K562 (cell line): ENCODE measurements around the gene RRAD. TPM values are rescaled to one million over a fixed set of nuclear protein-coding genes. Genes with fewer than 3 reads are reported as not detected.

Experiments
- BCOR ChIP-seq: fragments of 450-650 bp; IDR thresholded peaks from 2 replicates; pipeline ENCODE4 v1.6.1; 2016
- CTBP1 ChIP-seq: fragments of 450-650 bp; IDR thresholded peaks from 2 replicates; pipeline ENCODE4 v1.6.1; 2016; ENCODE audit warnings: borderline replicate concordance
- CUX1 ChIP-seq: fragments of 200-800 bp; sonication (Bioruptor generic); IDR thresholded peaks from 2 replicates; pipeline ENCODE4 v1.6.1; 2016; ENCODE audit warnings: missing genetic modification characterization, missing compliant biosample characterization
- EP400 ChIP-seq: fragments of 450-650 bp; IDR thresholded peaks from 2 replicates; pipeline ENCODE4 v1.6.1; 2017; ENCODE audit warnings: antibody characterized with exemption, mild to moderate bottlenecking, moderate library complexity
- FOSL1 ChIP-seq: fragments of 200-800 bp; sonication (Bioruptor generic); conservative IDR thresholded peaks from 2 replicates; pipeline ENCODE4 v1.6.1; 2016; ENCODE audit warnings: missing genetic modification characterization, missing compliant biosample characterization
- HMBOX1 ChIP-seq: sonication (generic); IDR thresholded peaks from 2 replicates; pipeline ENCODE4 v1.6.1; 2016
- JUN ChIP-seq, 2 experiments: sonication (generic) in 1 of 2; formaldehyde crosslinking in 1 of 2; IDR thresholded peaks; 2 replicates each; pipeline versions ENCODE4 v1.6.1 to v1.8.0; 2012 to 2022; ENCODE audit warnings: borderline replicate concordance in 2 of 2, mild to moderate bottlenecking in 2 of 2, improper control_type of control experiment in 1 of 2, low read depth in 1 of 2, low read length in 1 of 2, missing genetic modification reagents in 1 of 2
- RBM34 ChIP-seq: fragments of 200-400 bp; formaldehyde crosslinking; IDR thresholded peaks from 2 replicates; pipeline ENCODE4 v1.6.1; 2018; ENCODE audit warnings: low read length, borderline replicate concordance; ENCODE audit not compliant: insufficient read depth
- SIRT6 ChIP-seq: IDR thresholded peaks from one replicate; pipeline ENCODE4 v1.6.1; 2012; ENCODE audit warnings: low read depth, mild to moderate bottlenecking, control low read depth, inconsistent platforms, low read length, moderate library complexity
- SMAD1 ChIP-seq: fragments of 150-350 bp; IDR thresholded peaks from 2 replicates; pipeline ENCODE4 v1.6.1; 2014; ENCODE audit warnings: low read length, low read depth; ENCODE audit not compliant: partially characterized antibody
- TCF3 ChIP-seq: sonication (generic); formaldehyde crosslinking; IDR thresholded peaks from 2 replicates; pipeline ENCODE4 v1.4.0; 2020; ENCODE audit warnings: mild to moderate bottlenecking, missing genetic modification reagents
- U2AF2 ChIP-seq: fragments of 200-400 bp; formaldehyde crosslinking; optimal IDR thresholded peaks from 2 replicates; pipeline ENCODE3; 2017; ENCODE audit warnings: low read depth, mild to moderate bottlenecking, low read length
- WHSC1 ChIP-seq: IDR thresholded peaks from one replicate; pipeline ENCODE4 v1.6.1; 2012; ENCODE audit warnings: low read length, control low read depth, inconsistent platforms
- ZNF764 ChIP-seq: fragments of 250-450 bp; sonication (Bioruptor Pico); IDR thresholded peaks from 2 replicates; pipeline ENCODE4 v1.4.0; 2020; ENCODE audit warnings: low read depth, mild to moderate bottlenecking, moderate library complexity
- ZNF77 ChIP-seq: fragments of 250-450 bp; sonication (Bioruptor Pico); IDR thresholded peaks from 2 replicates; pipeline ENCODE4 v1.5.0; 2020
- polyA plus RNA-seq, 8 experiments: library from polyadenylated mRNA; depleted of rRNA in 4 of 8; stranded (reverse) in 5 of 8; unstranded in 3 of 8; fragments of >200 nt; fragmentation: Nextera tagmentation in 2 of 8; fragmentation: Illumina TruSeq in 1 of 8; extraction: Ambion mirVana in 2 of 8; extraction: Trizol in 1 of 8; gene quantifications; 2 replicates each; pipeline versions ENCODE4 v1.2.1 to v1.2.3, GENCODE V29; 2011 to 2014; ENCODE audit warnings: inconsistent platforms in 1 of 8, missing spikeins in 1 of 8
- total RNA-seq, 7 experiments: library from RNA; depleted of rRNA in 6 of 7; stranded (reverse); fragments of >200 nt in 6 of 7; fragmentation: Illumina TruSeq in 2 of 7; extraction: Trizol in 2 of 7; gene quantifications; 2 replicates each; pipeline versions ENCODE4 v1.2.1 to v1.2.3, GENCODE V29; 2011 to 2021; ENCODE audit warnings: low replicate concordance in 1 of 7
- TF ChIP-seq, protein P1 (sequence below), 2 experiments: fragments of 450-650 bp in 1 of 2; sonication (generic) in 1 of 2; formaldehyde crosslinking in 1 of 2; IDR thresholded peaks in 1 of 2; conservative IDR thresholded peaks in 1 of 2; 2 replicates each; pipeline versions ENCODE4 v1.6.1 to v1.8.1; 2016 to 2023; ENCODE audit warnings: mild to moderate bottlenecking in 2 of 2, moderate library complexity in 2 of 2, inconsistent platforms in 1 of 2, missing genetic modification reagents in 1 of 2
- TF ChIP-seq, protein P2 (sequence below): fragments of 450-650 bp; IDR thresholded peaks from 2 replicates; pipeline ENCODE4 v1.7.1; 2018; ENCODE audit warnings: mild to moderate bottlenecking, low read depth; ENCODE audit not compliant: partially characterized antibody

RRAD gene
- total and polyA plus RNA-seq, 9 of the 15 experiments (the other 6 are each of a cell fraction or from before 2014, with no cell fraction given), result 0.09 to 0.20 (median 0.13) TPM; not detected in 5

DNA sequence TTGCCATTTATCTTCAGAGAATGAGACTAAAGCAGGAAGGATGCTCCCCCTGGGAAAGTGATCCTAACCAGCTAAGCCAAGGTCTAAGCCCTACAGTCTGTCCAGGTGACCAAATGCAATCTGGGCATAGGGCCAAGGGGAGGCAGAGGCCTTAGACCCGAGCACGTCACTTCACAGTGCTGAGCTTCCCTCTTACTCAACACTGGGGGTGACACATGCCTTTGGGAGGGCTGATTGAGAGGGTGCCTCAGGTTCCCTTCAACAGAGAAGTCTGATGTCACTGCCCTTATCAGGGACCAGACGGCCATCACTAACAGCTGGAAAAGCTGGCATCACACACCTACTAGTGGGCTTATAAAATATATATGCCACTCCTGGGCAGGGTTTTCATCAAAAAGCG lies 4.9 kb upstream of the RRAD start (continued):
- TF ChIP-seq CUX1 (CRISPR knock-in tag) (no peak), EP400 (no peak), JUN (IDR thresholded peaks at IDR 0.05; ENCODE audit: borderline replicate concordance, low read depth, low read length) (peak; percentile 79; the same call in 1 of the 2 replicates), JUN (CRISPR knock-in tag; IDR thresholded peaks at IDR 0.05; ENCODE audit: borderline replicate concordance) (no peak), ZNF764 (no peak), RBM34 (no peak), U2AF2 (no peak), SMAD1 (peak; percentile 30), HMBOX1 (0 out of 2 replicates have a peak, but pooled peaks have one; percentile 47), FOSL1 (peak; percentile 71), TCF3 (CRISPR knock-in tag) (peak; percentile 24; the same call in 1 of the 2 replicates), SIRT6 (no peak), WHSC1 (no peak), ZNF77 (CRISPR knock-in tag) (no peak), CTBP1 (0 out of 2 replicates have a peak, but pooled peaks have one; percentile 24), BCOR (no peak)
- TF ChIP-seq, protein P1, sequence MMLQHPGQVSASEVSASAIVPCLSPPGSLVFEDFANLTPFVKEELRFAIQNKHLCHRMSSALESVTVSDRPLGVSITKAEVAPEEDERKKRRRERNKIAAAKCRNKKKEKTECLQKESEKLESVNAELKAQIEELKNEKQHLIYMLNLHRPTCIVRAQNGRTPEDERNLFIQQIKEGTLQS (IDR thresholded peaks at IDR 0.05), result peak; percentile 84
- TF ChIP-seq, protein P1 (CRISPR knock-in tag; conservative IDR thresholded peaks at IDR 0.05), result no peak
- TF ChIP-seq, protein P2, sequence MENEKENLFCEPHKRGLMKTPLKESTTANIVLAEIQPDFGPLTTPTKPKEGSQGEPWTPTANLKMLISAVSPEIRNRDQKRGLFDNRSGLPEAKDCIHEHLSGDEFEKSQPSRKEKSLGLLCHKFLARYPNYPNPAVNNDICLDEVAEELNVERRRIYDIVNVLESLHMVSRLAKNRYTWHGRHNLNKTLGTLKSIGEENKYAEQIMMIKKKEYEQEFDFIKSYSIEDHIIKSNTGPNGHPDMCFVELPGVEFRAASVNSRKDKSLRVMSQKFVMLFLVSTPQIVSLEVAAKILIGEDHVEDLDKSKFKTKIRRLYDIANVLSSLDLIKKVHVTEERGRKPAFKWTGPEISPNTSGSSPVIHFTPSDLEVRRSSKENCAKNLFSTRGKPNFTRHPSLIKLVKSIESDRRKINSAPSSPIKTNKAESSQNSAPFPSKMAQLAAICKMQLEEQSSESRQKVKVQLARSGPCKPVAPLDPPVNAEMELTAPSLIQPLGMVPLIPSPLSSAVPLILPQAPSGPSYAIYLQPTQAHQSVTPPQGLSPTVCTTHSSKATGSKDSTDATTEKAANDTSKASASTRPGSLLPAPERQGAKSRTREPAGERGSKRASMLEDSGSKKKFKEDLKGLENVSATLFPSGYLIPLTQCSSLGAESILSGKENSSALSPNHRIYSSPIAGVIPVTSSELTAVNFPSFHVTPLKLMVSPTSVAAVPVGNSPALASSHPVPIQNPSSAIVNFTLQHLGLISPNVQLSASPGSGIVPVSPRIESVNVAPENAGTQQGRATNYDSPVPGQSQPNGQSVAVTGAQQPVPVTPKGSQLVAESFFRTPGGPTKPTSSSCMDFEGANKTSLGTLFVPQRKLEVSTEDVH, result no peak
